ENCODE data around the gene CNOT1.

The CNOT1 gene

DNA sequence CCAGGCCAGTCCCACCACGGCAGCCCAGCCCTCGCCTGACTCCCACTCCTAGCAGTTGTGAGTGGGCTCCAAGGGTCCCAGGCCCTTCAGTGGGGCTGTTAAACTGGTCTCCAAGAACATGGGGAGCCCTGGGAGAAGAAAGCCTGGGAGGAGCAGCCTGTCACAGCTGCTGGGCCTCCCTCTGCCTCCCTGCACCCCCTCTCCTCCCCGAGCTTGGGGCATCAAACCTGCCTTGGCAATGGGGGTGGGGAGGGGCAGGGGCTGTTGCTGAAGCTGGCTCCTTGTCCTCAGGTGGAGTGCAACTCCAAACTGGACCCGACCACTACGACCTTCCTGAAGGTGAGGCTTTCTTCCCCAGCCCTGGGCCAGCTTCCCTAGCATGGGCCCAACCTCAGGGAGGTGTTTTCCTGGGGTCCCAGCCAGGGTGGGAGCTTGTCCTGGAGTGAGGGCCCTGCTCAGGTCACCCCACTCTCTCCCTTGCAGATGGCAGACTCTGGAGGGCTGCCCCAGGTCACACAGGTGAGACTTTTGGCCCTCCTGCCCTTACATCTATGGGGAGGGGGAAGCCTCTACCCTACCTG is 120.9 kb downstream of the CNOT1 start:
- H3K4me1 ChIP-seq (ENCODE audit: control insufficient read depth, insufficient read depth, low read length): no peaks in the 10 kb centered on the region
- peaks cover 0 to 14% of the 10 kb centered on the region in 2 experiments; a peak in 1 of 3 replicates for H3K36me3 ChIP-seq (ENCODE audit: control insufficient read depth in 2 of 2, insufficient read depth in 1 of 2, low read length in 2 of 2)
- ChIA-PET POLR2A (no interaction called here), CTCF (interaction anchor here (0.6 to 1.0 kb wide), 2 partner anchors 154 to 786 kb away, joined by 3 to 5 read pairs; no protein-coding TSS in a partner anchor)
- H3K9me3 ChIP-seq (ENCODE audit: control insufficient read depth, insufficient read depth, low read depth, low read length): no peaks in the 10 kb centered on the region
- TF ChIP-seq REPIN1 (tag by site-specific recombination; IDR thresholded peaks at IDR 0.05; ENCODE audit: low read depth) (no peak), ZNF521 (tag by site-specific recombination; IDR thresholded peaks at IDR 0.05) (no peak), SALL2 (tag by site-specific recombination; IDR thresholded peaks at IDR 0.05; ENCODE audit: borderline replicate concordance) (no peak), ZNF792 (tag by site-specific recombination; IDR thresholded peaks at IDR 0.05) (no peak), TRIM28 (IDR thresholded peaks at IDR 0.05; ENCODE audit: borderline replicate concordance, low read length) (no peak), ZNF146 (tag by site-specific recombination; IDR thresholded peaks at IDR 0.05) (no peak), ZNF416 (tag by site-specific recombination; IDR thresholded peaks at IDR 0.05) (no peak), KLF1 (tag by site-specific recombination; IDR thresholded peaks at IDR 0.05) (no peak), ZBTB17 (tag by site-specific recombination; IDR thresholded peaks at IDR 0.05) (no peak)
- TF ChIP-seq, protein P1, sequence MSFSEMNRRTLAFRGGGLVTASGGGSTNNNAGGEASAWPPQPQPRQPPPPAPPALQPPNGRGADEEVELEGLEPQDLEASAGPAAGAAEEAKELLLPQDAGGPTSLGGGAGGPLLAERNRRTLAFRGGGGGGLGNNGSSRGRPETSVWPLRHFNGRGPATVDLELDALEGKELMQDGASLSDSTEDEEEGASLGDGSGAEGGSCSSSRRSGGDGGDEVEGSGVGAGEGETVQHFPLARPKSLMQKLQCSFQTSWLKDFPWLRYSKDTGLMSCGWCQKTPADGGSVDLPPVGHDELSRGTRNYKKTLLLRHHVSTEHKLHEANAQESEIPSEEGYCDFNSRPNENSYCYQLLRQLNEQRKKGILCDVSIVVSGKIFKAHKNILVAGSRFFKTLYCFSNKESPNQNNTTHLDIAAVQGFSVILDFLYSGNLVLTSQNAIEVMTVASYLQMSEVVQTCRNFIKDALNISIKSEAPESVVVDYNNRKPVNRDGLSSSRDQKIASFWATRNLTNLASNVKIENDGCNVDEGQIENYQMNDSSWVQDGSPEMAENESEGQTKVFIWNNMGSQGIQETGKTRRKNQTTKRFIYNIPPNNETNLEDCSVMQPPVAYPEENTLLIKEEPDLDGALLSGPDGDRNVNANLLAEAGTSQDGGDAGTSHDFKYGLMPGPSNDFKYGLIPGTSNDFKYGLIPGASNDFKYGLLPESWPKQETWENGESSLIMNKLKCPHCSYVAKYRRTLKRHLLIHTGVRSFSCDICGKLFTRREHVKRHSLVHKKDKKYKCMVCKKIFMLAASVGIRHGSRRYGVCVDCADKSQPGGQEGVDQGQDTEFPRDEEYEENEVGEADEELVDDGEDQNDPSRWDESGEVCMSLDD (tag by site-specific recombination; IDR thresholded peaks at IDR 0.05): no peak
- TF ChIP-seq, protein P2, sequence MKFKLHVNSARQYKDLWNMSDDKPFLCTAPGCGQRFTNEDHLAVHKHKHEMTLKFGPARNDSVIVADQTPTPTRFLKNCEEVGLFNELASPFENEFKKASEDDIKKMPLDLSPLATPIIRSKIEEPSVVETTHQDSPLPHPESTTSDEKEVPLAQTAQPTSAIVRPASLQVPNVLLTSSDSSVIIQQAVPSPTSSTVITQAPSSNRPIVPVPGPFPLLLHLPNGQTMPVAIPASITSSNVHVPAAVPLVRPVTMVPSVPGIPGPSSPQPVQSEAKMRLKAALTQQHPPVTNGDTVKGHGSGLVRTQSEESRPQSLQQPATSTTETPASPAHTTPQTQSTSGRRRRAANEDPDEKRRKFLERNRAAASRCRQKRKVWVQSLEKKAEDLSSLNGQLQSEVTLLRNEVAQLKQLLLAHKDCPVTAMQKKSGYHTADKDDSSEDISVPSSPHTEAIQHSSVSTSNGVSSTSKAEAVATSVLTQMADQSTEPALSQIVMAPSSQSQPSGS (tag by site-specific recombination; IDR thresholded peaks at IDR 0.05; ENCODE audit: low read depth): no peak
- H3K4me3 ChIP-seq (ENCODE audit: low read depth, low read length): no peak overlapping the region
- H3K27ac ChIP-seq (ENCODE audit: extremely low read depth, low read depth, low read length): no peak overlapping the region

DNA sequence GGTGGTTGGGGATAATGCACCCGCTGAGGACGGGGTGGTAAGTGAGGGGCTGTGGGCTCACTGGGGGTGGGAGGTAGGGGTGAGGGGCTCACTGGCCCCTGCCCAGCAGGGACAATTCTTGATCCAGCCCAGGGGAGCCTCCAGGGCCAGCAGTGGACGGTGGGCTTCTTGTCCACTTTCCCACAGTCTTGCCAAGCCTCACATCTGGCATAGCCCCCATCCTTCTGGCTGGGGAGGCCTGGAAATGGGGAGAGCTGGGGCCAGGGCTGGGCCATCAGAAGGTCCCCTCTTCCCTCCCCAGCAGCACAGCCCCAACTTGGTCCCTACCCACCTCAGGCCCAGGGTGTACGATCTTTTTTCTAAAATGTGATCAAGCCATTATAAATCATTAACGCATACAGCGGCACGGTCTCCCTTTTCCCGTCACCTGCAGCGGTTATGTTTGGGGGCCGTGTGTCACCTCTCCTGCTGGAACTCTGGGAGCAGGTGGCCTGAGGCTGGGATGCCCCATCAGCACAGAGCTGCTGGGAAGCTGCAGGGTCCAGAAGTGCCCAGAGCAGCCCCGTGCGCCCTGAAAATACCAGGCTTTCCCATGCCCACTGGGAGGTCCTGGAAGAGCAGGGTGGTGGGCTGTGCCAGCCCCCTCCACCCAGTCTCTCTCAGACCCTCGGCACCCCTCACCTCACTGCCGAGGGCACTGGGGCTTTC is 121.5 kb downstream of the CNOT1 start:
- CTCF ChIA-PET: interaction anchor here (1.0 kb wide), 1 partner anchor 154 kb away, joined by 3 read pairs; no protein-coding TSS in a partner anchor
- no peaks in the 10 kb centered on the region for H3K9me3 ChIP-seq (ENCODE audit: control insufficient read depth, insufficient read depth, low read depth, low read length)
- H3K4me3 ChIP-seq (ENCODE audit: low read depth, low read length): no peak overlapping the region
- H3K36me3 ChIP-seq (ENCODE audit: control insufficient read depth in 2 of 2, insufficient read depth in 1 of 2, low read length in 2 of 2): peaks cover 0 to 14% of the 10 kb centered on the region in 2 experiments; a peak in 1 of 3 replicates
- no peaks in the 10 kb centered on the region for H3K4me1 ChIP-seq (ENCODE audit: control insufficient read depth, insufficient read depth, low read length)
- H3K27ac ChIP-seq (ENCODE audit: extremely low read depth, low read depth, low read length): no peak overlapping the region
- POLR2A ChIA-PET: no interaction called here
- TF ChIP-seq ZNF701 (tag by site-specific recombination; IDR thresholded peaks at IDR 0.05): no peak
- TF ChIP-seq, protein P3, sequence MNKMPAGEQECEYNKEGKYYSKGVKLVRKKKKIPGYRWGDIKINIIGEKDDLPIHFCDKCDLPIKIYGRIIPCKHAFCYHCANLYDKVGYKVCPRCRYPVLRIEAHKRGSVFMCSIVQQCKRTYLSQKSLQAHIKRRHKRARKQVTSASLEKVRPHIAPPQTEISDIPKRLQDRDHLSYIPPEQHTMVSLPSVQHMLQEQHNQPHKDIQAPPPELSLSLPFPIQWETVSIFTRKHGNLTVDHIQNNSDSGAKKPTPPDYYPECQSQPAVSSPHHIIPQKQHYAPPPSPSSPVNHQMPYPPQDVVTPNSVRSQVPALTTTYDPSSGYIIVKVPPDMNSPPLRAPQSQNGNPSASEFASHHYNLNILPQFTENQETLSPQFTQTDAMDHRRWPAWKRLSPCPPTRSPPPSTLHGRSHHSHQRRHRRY (tag by site-specific recombination; IDR thresholded peaks at IDR 0.05): no peak
- no peak for TF ChIP-seq ZNF473 (tag by site-specific recombination; IDR thresholded peaks at IDR 0.05)
- no peak for TF ChIP-seq ZXDB (tag by site-specific recombination; IDR thresholded peaks at IDR 0.05)
- TF ChIP-seq ZNF654 (tag by site-specific recombination; IDR thresholded peaks at IDR 0.05; ENCODE audit: low read depth): no peak
- no peak for TF ChIP-seq ZNF777 (tag by site-specific recombination; IDR thresholded peaks at IDR 0.05; ENCODE audit: borderline replicate concordance)
- TF ChIP-seq ZBTB48 (tag by site-specific recombination; IDR thresholded peaks at IDR 0.05): no peak
- no peak for TF ChIP-seq ZNF558 (tag by site-specific recombination; IDR thresholded peaks at IDR 0.05)
- TF ChIP-seq ZNF561 (tag by site-specific recombination; IDR thresholded peaks at IDR 0.05; ENCODE audit: borderline replicate concordance): no peak
- no peak for TF ChIP-seq ZNF707 (tag by site-specific recombination; IDR thresholded peaks at IDR 0.05)
- TF ChIP-seq ZSCAN23 (tag by site-specific recombination; IDR thresholded peaks at IDR 0.05): no peak
- TF ChIP-seq, protein P4, sequence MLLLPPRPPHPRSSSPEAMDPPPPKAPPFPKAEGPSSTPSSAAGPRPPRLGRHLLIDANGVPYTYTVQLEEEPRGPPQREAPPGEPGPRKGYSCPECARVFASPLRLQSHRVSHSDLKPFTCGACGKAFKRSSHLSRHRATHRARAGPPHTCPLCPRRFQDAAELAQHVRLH (tag by site-specific recombination; IDR thresholded peaks at IDR 0.05): no peak
- TF ChIP-seq ZNF133 (tag by site-specific recombination; IDR thresholded peaks at IDR 0.05): no peak
- TF ChIP-seq, protein P5, sequence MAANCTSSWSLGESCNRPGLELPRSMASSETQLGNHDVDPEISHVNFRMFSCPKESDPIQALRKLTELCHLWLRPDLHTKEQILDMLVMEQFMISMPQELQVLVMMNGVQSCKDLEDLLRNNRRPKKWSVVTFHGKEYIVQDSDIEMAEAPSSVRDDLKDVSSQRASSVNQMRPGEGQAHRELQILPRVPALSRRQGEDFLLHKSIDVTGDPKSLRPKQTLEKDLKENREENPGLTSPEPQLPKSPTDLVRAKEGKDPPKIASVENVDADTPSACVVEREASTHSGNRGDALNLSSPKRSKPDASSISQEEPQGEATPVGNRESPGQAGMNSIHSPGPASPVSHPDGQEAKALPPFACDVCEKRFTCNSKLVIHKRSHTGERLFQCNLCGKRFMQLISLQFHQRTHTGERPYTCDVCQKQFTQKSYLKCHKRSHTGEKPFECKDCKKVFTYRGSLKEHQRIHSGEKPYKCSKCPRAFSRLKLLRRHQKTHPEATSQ (tag by site-specific recombination; IDR thresholded peaks at IDR 0.05): no peak
- TF ChIP-seq, protein P6, sequence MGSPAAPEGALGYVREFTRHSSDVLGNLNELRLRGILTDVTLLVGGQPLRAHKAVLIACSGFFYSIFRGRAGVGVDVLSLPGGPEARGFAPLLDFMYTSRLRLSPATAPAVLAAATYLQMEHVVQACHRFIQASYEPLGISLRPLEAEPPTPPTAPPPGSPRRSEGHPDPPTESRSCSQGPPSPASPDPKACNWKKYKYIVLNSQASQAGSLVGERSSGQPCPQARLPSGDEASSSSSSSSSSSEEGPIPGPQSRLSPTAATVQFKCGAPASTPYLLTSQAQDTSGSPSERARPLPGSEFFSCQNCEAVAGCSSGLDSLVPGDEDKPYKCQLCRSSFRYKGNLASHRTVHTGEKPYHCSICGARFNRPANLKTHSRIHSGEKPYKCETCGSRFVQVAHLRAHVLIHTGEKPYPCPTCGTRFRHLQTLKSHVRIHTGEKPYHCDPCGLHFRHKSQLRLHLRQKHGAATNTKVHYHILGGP (tag by site-specific recombination; IDR thresholded peaks at IDR 0.05): no peak
